CD8-positive, alpha-beta memory T cell (primary cell): ENCODE data around the gene CEP112. TPM values are rescaled to one million over a fixed set of nuclear protein-coding genes. Genes with fewer than 3 reads are reported as not detected.

Source experiments
- CTCF ChIA-PET: fragments of 350-600 bp; sonication (Branson Sonifier 250); formaldehyde crosslinking; loops from one replicate; lab custom pipeline; 2021; ENCODE audit warnings: antibody characterized with exemption; lab: Charles Lee
- POLR2A ChIA-PET: fragments of 350-600 bp; sonication (Branson Sonifier 250); formaldehyde crosslinking; loops from one replicate; lab custom pipeline; 2021; ENCODE audit warnings: antibody characterized with exemption; lab: Charles Lee
- DNase-seq, 5 donors: peaks; one replicate each; pipeline versions ENCODE4 v3.0.0 to v3.0.0-alpha.2; 2020 to 2022; ENCODE audit warnings: mixed read lengths in 1 of 5
- H3K27ac ChIP-seq: one replicate; pipeline ENCODE4 v1.7.0; 2013; ENCODE audit warnings: low read depth, mild to moderate bottlenecking, low read length, moderate library complexity
- H3K27me3 ChIP-seq: 2 replicates; pipeline ENCODE4 v1.7.0; 2013; ENCODE audit warnings: low read length, mild to moderate bottlenecking; ENCODE audit not compliant: insufficient read depth, poor library complexity, severe bottlenecking
- H3K36me3 ChIP-seq: 2 replicates; pipeline ENCODE4 v1.7.0; 2013; ENCODE audit warnings: mild to moderate bottlenecking, low read length, moderate library complexity; ENCODE audit not compliant: insufficient read depth
- H3K4me1 ChIP-seq: 2 replicates; pipeline ENCODE4 v1.7.0; 2013; ENCODE audit warnings: mild to moderate bottlenecking, low read length, moderate library complexity; ENCODE audit not compliant: insufficient read depth
- H3K4me3 ChIP-seq: 2 replicates; pipeline ENCODE4 v1.7.0; 2013; ENCODE audit warnings: mild to moderate bottlenecking, low read length
- H3K9me3 ChIP-seq: 2 replicates; pipeline ENCODE4 v1.7.0; 2013; ENCODE audit warnings: mild to moderate bottlenecking, low read length
- H3K27ac Mint-ChIP-seq, 8 donors: one replicate each; pipeline ENCODE4 v1.8.0; 2020 to 2021; ENCODE audit warnings: mixed read lengths in 8 of 8, mild to moderate bottlenecking in 6 of 8, inconsistent platforms in 3 of 8, moderate library complexity in 3 of 8
- H3K27me3 Mint-ChIP-seq, 2 donors: one replicate each; pipeline ENCODE4 v1.8.0; 2020 to 2021; ENCODE audit warnings: mixed read lengths in 2 of 2, mild to moderate bottlenecking in 1 of 2, moderate library complexity in 1 of 2
- H3K36me3 Mint-ChIP-seq, 3 donors: one replicate each; pipeline ENCODE4 v1.8.0; 2020 to 2021; ENCODE audit warnings: mixed read lengths in 3 of 3, inconsistent platforms in 1 of 3, mild to moderate bottlenecking in 1 of 3
- H3K4me1 Mint-ChIP-seq, 3 donors: one replicate each; pipeline ENCODE4 v1.8.0; 2020 to 2021; ENCODE audit warnings: mixed read lengths in 3 of 3, inconsistent platforms in 1 of 3, mild to moderate bottlenecking in 1 of 3
- H3K4me3 Mint-ChIP-seq, 7 donors: one replicate each; pipeline ENCODE4 v1.8.0; 2020 to 2021; ENCODE audit warnings: mixed read lengths in 7 of 7, mild to moderate bottlenecking in 6 of 7, moderate library complexity in 4 of 7, inconsistent platforms in 2 of 7
- H3K9me3 Mint-ChIP-seq, 5 donors: one replicate each; pipeline ENCODE4 v1.8.0; 2020 to 2022; ENCODE audit warnings: mixed read lengths in 5 of 5, mild to moderate bottlenecking in 3 of 5, moderate library complexity in 2 of 5, inconsistent platforms in 1 of 5
- polyA plus RNA-seq: library from polyadenylated mRNA; unstranded; fragments of 300-500 nt; fragmentation: Illumina TruSeq; gene quantifications from one replicate; pipeline ENCODE4 v1.2.3, GENCODE V29; 2021
- total RNA-seq, 2 experiments: library from RNA; stranded (reverse); gene quantifications; one replicate each; pipeline ENCODE4 v1.2.3, GENCODE V29; 2021

CEP112 gene
- total and polyA plus RNA-seq, 3 experiments from 2014 or later: 0.64 to 4.5 (median 3.0) TPM

- ChIA-PET CTCF (interaction anchor here (0.7 kb wide), 1 partner anchor 11 kb away, joined by 3 read pairs; no protein-coding TSS in a partner anchor), POLR2A (no interaction called here)
- no peak overlapping the region for H3K4me3 Mint-ChIP-seq
- H3K27me3 Mint-ChIP-seq: peaks cover 8 to 13% of the 10 kb centered on the region in 2 donors
- Histone ChIP-seq H3K27ac (no peak overlapping the region), H3K4me3 (no peak overlapping the region), H3K9me3 (no peaks in the 10 kb centered on the region), H3K36me3 (no peaks in the 10 kb centered on the region), H3K4me1 (no peaks in the 10 kb centered on the region), H3K27me3 (no peaks in the 10 kb centered on the region)
- no peaks in the 10 kb centered on the region for H3K9me3 Mint-ChIP-seq
- no peaks in the 10 kb centered on the region for H3K36me3 Mint-ChIP-seq
- no peak for DNase-seq
- H3K4me1 Mint-ChIP-seq: no peaks in the 10 kb centered on the region
- H3K27ac Mint-ChIP-seq: peak overlapping the region in 1 of 8 donors; percentile 18
Observed at GRCh38 chr17:65629234-65629690, 562.7 kb downstream of the CEP112 start.

GRCh38 chr17:65628644-65629036 is 563.3 kb downstream of the CEP112 start:
- no peaks in the 10 kb centered on the region for H3K36me3 ChIP-seq
- Mint-ChIP-seq H3K36me3 (no peaks in the 10 kb centered on the region), H3K27me3 (peaks cover 8 to 13% of the 10 kb centered on the region in 2 donors), H3K27ac (no peak overlapping the region), H3K4me3 (no peak overlapping the region), H3K9me3 (no peaks in the 10 kb centered on the region), H3K4me1 (no peaks in the 10 kb centered on the region)
- H3K4me3 ChIP-seq: no peak overlapping the region
- no peaks in the 10 kb centered on the region for H3K4me1 ChIP-seq
- POLR2A ChIA-PET: no interaction called here
- H3K9me3 ChIP-seq: no peaks in the 10 kb centered on the region
- CTCF ChIA-PET: no interaction called here
- H3K27ac ChIP-seq: no peak overlapping the region
- H3K27me3 ChIP-seq: no peaks in the 10 kb centered on the region
- no peak for DNase-seq

GRCh38 chr17:65627891-65628643 is 563.9 kb downstream of the CEP112 start:
- H3K4me3 ChIP-seq: no peak overlapping the region
- Mint-ChIP-seq H3K4me3 (no peak overlapping the region), H3K27ac (no peak overlapping the region), H3K9me3 (no peaks in the 10 kb centered on the region), H3K4me1 (no peaks in the 10 kb centered on the region), H3K36me3 (no peaks in the 10 kb centered on the region), H3K27me3 (peaks cover 8 to 13% of the 10 kb centered on the region in 2 donors)
- CTCF ChIA-PET: no interaction called here
- DNase-seq: no peak
- H3K9me3 ChIP-seq: no peaks in the 10 kb centered on the region
- no peaks in the 10 kb centered on the region for H3K4me1 ChIP-seq
- H3K27me3 ChIP-seq: no peaks in the 10 kb centered on the region
- H3K36me3 ChIP-seq: no peaks in the 10 kb centered on the region
- POLR2A ChIA-PET: no interaction called here
- no peak overlapping the region for H3K27ac ChIP-seq

- Mint-ChIP-seq H3K27ac (no peak overlapping the region), H3K36me3 (no peaks in the 10 kb centered on the region), H3K4me1 (no peaks in the 10 kb centered on the region), H3K27me3 (peaks cover 8 to 13% of the 10 kb centered on the region in 2 donors), H3K9me3 (no peaks in the 10 kb centered on the region), H3K4me3 (no peak overlapping the region)
- Histone ChIP-seq H3K9me3 (no peaks in the 10 kb centered on the region), H3K4me3 (no peak overlapping the region), H3K27ac (no peak overlapping the region), H3K36me3 (no peaks in the 10 kb centered on the region), H3K27me3 (no peaks in the 10 kb centered on the region), H3K4me1 (no peaks in the 10 kb centered on the region)
- ChIA-PET CTCF (no interaction called here), POLR2A (no interaction called here)
- DNase-seq: no peak
Observed at GRCh38 chr17:65627108-65627507, 564.8 kb downstream of the CEP112 start.

GRCh38 chr17:65626451-65626850 is 565.5 kb downstream of the CEP112 start:
- Histone ChIP-seq H3K36me3 (no peaks in the 10 kb centered on the region), H3K27me3 (no peaks in the 10 kb centered on the region), H3K4me1 (no peaks in the 10 kb centered on the region), H3K4me3 (no peak overlapping the region), H3K9me3 (no peaks in the 10 kb centered on the region), H3K27ac (no peak overlapping the region)
- H3K4me1 Mint-ChIP-seq: no peaks in the 10 kb centered on the region
- DNase-seq: no peak
- no peak overlapping the region for H3K4me3 Mint-ChIP-seq
- H3K9me3 Mint-ChIP-seq: no peaks in the 10 kb centered on the region
- H3K27ac Mint-ChIP-seq: no peak overlapping the region
- no peaks in the 10 kb centered on the region for H3K36me3 Mint-ChIP-seq
- POLR2A ChIA-PET: no interaction called here
- peaks cover 8 to 13% of the 10 kb centered on the region in 2 donors for H3K27me3 Mint-ChIP-seq
- CTCF ChIA-PET: no interaction called here

GRCh38 chr17:65618516-65618915 is 573.4 kb downstream of the CEP112 start:
- H3K27me3 Mint-ChIP-seq: peaks cover 2 to 3% of the 10 kb centered on the region in 2 donors
- H3K36me3 ChIP-seq: no peaks in the 10 kb centered on the region
- no peak for DNase-seq
- H3K9me3 Mint-ChIP-seq: no peaks in the 10 kb centered on the region
- no peaks in the 10 kb centered on the region for H3K27me3 ChIP-seq
- no peaks in the 10 kb centered on the region for H3K9me3 ChIP-seq
- H3K36me3 Mint-ChIP-seq: peaks cover 0 to 4% (median 0%) of the 10 kb centered on the region in 3 donors
- no peaks in the 10 kb centered on the region for H3K4me1 Mint-ChIP-seq
- CTCF ChIA-PET: interaction anchor here (1.0 kb wide), 1 partner anchor 11 kb away, joined by 3 read pairs; no protein-coding TSS in a partner anchor
- no peak overlapping the region for H3K4me3 ChIP-seq
- no peak overlapping the region for H3K27ac ChIP-seq
- no peak overlapping the region for H3K27ac Mint-ChIP-seq
- H3K4me1 ChIP-seq: no peaks in the 10 kb centered on the region
- no peak overlapping the region for H3K4me3 Mint-ChIP-seq
- POLR2A ChIA-PET: no interaction called here

GRCh38 chr17:65617496-65617895 is 574.4 kb downstream of the CEP112 start:
- POLR2A ChIA-PET: no interaction called here
- no peak overlapping the region for H3K27ac ChIP-seq
- H3K36me3 ChIP-seq: no peaks in the 10 kb centered on the region
- no peak overlapping the region for H3K4me3 ChIP-seq
- Mint-ChIP-seq H3K4me3 (no peak overlapping the region), H3K36me3 (peaks cover 0 to 4% (median 0%) of the 10 kb centered on the region in 3 donors), H3K27ac (no peak overlapping the region), H3K27me3 (peaks cover 2 to 3% of the 10 kb centered on the region in 2 donors), H3K9me3 (no peaks in the 10 kb centered on the region), H3K4me1 (no peaks in the 10 kb centered on the region)
- no peak for DNase-seq
- no peaks in the 10 kb centered on the region for H3K4me1 ChIP-seq
- no peaks in the 10 kb centered on the region for H3K9me3 ChIP-seq
- H3K27me3 ChIP-seq: no peaks in the 10 kb centered on the region
- CTCF ChIA-PET: no interaction called here

GRCh38 chr17:65609749-65610148 is 582.2 kb downstream of the CEP112 start:
- no peaks in the 10 kb centered on the region for H3K36me3 ChIP-seq
- no peak overlapping the region for H3K27ac ChIP-seq
- DNase-seq: no peak
- Mint-ChIP-seq H3K27ac (no peak overlapping the region), H3K27me3 (peaks cover 5 to 6% of the 10 kb centered on the region in 2 donors), H3K9me3 (no peaks in the 10 kb centered on the region), H3K4me3 (no peak overlapping the region), H3K4me1 (no peaks in the 10 kb centered on the region), H3K36me3 (no peaks in the 10 kb centered on the region)
- no peaks in the 10 kb centered on the region for H3K4me1 ChIP-seq
- ChIA-PET CTCF (no interaction called here), POLR2A (no interaction called here)
- no peak overlapping the region for H3K4me3 ChIP-seq
- H3K27me3 ChIP-seq: no peaks in the 10 kb centered on the region
- no peaks in the 10 kb centered on the region for H3K9me3 ChIP-seq
